HG03108 (cell line): Measurements from ENCODE around the gene THBS3.
"Not testable (repeated sequence)": the region's sequence is repeated elsewhere in the genome, so short reads cannot be mapped to it uniquely, and the experiment has no call there.

ENCODE experiments used
- ATAC-seq: cut with Tn5 transposase; IDR thresholded peaks from one replicate; pipeline ENCODE4 v1.9.1; 2021; ENCODE audit warnings: moderate library complexity; ENCODE audit not compliant: unreplicated experiment

Gene THBS3

DNA sequence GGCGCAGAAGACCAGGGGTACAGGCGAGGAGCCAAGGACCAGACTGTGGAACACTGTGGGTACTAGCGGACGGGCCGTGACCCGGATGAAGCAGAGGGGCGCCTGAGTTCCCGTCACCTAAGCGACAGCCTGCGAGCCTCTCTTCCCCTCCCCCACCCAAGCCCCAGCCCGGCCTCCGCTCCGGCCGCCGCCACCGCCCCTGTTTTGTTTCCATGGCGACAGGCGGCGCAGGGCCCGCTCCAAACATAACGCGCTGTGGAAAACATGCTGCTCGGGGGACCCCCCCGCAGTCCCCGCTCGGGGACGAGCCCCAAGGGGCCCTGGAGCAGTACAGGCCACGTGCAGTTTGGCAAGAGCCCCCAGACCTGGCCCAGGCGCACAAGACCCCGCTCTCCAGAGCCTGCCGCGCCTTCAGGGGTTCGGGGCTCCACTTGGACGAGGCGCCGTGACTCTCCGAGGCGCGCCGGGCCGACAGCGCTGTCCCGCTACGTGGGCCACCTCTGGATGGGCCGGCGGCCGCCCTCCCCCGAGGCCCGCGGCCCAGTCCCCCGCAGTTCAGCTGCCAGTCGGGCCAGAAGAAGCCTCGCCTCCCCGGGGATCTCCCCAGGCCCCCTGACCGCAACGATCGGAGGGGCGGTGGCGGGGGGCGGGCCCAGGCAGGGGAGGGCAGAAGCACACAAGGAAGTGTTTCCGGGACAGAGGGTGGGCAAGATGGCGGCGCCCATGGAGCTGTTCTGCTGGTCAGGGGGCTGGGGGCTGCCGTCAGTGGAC, 1.0 kb upstream of the THBS3 start, which contains the start of gene MTX1:
Gene MTX1, plus strand, starts transcription at position 155 of the 771 bp plus-strand sequence. Its CDS starts 110 bp downstream, at position 265.
- peak; percentile 59 for ATAC-seq

DNA sequence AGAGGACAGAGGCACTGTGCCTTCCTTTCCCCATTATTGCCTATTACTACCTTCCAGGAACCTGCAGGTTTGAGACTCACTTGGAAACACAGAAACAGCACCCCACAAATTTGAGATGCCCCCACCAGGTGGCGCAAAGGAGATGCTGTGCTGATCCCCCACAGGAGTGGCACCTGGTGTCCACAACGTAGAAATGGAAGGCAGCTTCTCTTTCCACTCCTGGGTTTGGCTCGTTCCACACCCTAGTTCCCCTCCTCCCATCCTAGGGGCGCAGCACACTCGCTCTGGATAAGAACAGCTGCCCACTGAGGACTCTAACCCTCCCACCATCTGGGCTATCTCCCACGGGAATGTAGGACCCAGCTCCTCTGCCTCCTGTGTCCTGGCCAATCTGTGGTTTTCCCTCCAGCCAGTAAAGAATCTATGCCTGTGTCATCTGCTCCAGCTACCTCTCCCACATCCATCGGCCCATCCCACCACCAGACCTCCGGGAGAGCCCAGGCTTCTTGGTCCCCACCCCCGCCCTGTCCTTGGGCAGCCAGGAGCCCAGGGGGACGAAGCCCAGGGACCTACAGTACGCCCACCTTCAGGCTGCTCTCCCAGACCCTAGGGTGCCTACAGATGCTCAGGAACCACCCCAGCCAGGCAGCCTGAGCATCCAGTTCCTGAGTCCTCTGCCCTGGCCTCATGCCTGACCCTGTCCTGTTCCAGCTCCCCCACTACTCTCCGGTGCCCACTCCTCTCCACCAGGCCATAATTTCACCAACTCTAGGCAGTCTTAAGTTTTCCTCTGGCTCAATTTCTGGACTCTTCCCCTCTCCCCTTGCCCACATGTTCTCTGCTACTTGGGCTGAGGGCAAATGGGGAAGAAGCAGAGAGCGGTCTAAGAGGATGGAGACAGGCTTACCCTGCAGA, 549 bp downstream of the THBS3 start:
- no peak for ATAC-seq

DNA sequence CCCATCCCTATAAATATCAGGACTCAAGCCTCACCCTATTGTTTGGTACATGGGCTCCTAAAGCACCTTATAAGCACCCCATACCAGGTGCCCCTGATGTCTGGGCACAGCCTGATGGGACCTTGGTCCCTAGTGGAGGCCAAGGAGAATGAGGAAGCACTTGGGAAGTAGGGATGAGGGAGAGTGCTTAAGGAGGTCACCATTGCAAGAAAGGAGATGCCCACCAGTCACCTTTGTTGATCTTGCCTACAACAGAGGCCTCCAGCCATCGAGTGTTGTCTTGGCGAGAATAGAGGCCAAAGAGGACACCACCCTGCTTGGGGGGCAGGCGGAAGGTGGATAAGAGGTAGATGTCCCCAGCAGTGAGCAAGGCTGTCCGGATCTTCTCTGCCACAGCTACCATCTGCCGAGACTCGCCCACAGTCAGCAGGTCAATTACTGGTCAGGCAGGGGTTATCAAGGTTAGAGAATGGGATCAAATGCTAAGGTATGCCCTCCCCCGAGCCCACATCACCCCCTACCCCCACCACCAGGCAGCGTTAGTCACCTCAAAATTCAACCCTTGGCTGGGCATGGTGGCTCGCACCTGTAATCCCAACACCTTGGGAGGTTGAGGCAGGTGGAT, 1.6 kb downstream of the THBS3 start:
- ATAC-seq: no peak

DNA sequence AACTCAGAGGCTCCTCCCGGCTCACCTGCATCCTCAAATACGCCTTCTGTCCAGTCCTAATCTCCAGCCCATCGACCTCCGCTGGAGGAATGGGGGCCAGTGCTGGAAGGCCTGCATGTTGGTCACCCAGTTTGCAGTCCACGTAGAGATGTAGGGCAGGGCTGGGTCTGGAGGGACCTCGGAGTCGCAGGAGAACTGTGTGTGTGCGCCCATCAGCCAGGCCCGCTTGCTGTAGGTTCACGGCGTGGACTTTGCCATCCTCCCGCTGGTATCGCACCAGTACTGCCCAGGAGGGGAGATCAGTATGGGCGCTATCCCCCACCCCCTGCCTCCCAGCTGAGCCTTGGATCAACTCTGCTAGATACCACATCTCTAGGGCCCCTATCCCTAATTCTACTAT, 2.7 kb downstream of the THBS3 start:
- ATAC-seq: no peak

DNA sequence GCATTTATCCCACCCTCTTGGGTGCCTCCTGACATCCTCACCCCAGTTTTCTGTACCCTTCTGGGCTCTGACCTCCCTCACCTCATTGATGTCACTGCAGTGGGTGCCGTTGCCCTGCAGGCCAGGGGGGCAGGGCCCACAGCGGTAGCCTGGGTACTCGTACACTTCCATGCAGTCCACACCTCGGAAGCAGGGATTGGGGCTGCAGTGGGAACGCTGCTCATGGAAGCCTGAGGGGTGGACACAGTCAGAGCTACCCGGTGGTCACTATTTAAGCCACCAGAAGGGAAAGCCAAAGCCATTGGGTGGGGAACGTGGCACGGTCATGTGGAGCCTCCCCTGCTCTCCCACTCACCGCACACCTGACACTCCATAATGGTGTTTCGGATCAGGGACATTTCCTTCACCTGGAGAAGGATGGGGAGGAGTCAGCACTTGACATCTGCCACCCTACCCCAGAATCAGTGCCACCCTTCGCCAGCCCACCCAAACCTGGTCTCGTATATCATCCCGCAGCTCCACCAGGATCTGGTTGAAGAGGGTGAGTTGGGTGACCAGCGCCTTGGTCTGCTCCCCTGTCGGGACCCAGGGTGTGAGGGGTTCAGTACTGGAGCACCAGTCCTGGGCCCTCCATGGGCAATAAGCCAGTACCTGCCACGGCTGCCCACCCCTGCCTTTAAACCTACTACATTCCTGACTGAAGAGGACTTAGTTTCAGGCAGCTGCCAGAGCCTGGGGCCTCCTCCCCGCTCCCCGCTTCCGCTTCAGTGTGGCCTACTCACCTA, 4.8 kb downstream of the THBS3 start:
- ATAC-seq: no peak

DNA sequence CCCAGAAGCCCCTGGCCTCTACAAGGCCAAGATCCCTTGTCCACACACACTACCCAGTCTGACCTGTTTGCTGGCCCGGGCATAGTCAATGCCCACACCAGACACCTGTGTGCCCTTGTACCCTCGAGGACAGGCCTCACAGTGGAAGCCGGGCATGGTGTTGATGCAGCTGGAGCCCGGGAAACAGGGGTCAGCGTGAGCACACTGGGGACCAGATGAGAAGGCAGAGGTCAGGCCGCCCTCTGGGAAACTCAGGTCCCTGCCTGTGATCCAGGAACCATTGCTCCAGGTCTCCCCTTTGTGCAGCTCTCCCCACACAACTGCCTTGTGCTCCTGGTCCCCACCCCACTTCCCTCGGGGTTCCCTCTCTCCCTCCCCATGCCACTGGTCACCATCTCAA, 5.5 kb downstream of the THBS3 start:
- no peak for ATAC-seq

DNA sequence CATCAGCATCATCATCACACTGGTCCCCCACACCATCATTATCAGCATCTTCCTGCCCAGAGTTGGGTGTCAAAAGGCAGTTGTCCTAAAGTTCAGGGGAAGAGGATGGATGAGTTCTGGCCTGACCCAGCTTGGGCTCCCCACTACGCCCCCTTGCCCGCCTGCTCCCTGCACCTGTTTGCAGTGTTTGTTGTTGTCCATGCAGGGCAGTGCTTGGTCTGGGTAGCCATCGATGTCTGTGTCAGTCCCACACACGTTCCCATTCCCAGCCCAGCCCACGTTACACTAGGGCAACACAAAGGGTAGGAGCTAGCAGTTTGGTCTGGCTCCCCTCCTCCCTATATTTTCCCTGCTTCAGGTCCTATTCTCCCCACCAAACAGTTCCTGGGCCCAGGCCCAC, 6.8 kb downstream of the THBS3 start:
- ATAC-seq: no peak

DNA sequence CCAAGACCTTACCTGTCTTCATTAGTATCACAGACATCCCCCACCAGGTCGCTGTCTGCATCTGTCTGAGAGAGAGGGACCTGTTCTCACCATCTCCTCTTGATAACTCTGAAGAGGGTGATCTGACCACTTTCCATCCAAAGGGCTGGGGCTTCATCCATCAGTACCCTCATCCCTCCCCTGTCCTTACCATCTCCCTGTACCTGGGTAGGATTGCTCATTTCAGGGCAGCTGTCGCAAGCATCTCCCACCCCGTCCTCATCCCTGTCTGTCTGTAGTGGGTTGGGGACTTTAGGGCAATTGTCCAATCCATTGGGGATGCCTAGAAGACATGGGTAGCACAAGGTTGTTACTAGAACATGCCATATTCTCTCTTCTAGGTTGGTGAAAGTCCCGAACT, 7.9 kb downstream of the THBS3 start:
- no peak for ATAC-seq

DNA sequence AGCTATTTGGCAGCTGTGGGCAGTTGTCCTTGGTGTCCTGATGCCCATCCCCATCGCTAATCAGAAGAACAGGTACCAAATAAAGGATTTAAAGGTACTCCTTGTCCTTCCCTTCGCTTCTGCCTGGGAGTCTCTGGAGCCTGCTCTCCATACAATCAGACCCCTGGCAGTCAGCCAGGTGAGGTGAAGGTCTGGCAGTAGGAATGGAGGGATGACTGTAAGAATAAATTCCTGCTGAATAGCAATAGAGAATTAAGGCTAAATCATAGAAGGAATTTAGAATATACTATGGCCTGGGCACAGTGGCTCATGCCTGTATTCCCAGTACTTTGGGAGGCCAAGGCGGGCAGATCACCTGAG, 9.2 kb downstream of the THBS3 start:
- ATAC-seq: no peak

DNA sequence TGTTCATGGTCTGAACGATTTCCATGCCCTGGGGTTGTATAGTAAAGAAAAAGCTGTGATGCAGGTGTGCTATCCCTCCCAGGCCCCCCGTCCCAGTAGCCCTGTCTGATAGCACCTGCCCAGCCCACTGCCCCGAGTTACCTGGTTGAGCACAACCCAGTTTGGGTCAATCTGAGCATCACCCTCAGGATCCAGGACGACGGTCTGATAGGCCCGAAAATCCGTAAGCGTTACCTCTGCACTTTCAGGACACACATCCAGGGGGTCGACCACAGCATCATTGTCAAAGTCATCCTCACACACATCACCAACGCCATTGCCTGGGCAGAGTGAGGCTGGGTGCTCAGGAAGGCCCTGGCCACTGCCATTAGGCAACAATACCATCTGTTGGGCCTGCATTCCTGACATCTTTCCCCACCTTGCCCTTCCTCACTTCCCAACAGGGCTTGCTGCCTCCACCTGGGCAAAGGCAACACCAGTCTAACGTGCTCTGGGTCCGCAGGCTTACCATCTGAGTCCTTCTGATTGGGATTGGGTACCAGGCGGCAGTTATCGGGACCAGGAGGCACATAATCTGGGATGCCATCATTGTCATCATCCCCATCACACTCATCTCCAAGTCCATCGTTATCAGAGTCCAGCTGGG, 9.7 kb downstream of the THBS3 start:
- no peak for ATAC-seq

DNA sequence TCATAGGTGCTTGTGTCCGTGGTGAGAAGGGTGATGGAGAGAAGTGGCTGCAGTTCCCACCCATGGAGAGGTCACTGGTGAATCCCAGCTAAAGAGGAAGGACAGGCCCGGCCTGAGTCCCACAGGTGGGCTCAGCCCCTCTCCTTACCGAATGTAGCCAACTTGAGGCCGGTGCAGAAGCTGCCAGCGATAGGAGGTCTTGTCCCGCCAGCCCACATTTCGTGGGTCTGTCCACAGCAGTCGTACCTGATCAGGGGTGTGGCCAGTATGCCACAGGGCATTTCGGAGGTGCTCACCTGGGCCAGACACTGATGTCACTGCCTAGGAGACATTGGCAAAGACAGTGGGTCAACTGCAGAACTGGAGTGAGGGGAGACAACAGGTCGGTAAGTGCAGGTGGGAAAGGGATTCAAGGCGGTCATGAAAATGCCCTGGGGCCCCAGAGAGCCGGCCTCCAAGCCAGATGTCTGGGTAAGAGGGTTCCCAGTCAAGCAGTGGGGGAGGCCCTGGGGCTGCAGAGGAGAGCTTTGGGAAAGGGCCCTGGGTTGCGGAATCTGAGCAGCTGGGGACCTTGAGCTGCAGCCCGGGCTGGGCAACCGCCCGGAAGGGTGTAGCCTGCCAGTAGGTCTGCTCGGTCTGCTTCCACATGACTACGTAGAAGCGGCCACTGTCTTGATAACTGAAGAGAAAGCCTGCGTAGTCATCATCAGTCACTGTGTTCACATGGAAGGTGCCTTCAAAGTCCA, 10.6 kb downstream of the THBS3 start:
- no peak for ATAC-seq

DNA sequence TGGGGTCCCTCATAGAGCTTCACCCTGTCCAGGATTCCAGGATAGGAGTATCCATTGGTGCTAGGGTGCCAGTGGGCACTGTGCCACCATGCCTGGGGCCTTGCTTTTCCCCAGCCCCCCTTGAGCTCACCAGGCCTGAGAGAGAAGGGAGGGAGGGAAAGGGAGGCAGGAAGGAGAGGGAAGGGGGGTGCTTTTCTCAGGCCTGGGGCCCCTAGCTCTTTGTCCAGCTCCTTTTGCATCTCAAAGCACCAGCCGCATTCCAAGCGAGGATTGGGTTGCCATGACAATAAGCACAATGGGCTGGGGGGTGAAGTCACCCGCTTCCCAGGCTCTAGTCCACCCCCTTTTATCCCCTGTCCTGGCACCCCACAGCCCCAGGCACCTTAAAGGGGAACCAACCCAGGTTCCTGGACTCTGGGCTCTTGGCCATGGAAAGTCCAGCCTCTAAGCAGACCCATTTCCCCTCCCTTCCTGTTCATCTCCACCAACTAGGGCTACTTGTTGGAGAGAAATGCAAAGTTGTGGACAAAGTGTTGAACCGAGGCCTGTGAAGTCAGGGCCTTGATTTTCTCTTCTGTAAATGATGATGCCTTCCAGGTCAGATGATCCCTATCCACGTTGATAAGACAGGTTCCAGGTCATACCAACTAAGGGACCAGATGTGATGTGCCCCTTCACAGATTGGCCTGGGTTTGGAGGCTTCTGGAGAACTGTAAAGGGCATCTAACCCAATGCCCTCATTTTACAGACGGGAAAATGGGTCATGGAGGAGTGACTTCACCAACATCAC, 11.4 kb downstream of the THBS3 start:
- no peak for ATAC-seq

DNA sequence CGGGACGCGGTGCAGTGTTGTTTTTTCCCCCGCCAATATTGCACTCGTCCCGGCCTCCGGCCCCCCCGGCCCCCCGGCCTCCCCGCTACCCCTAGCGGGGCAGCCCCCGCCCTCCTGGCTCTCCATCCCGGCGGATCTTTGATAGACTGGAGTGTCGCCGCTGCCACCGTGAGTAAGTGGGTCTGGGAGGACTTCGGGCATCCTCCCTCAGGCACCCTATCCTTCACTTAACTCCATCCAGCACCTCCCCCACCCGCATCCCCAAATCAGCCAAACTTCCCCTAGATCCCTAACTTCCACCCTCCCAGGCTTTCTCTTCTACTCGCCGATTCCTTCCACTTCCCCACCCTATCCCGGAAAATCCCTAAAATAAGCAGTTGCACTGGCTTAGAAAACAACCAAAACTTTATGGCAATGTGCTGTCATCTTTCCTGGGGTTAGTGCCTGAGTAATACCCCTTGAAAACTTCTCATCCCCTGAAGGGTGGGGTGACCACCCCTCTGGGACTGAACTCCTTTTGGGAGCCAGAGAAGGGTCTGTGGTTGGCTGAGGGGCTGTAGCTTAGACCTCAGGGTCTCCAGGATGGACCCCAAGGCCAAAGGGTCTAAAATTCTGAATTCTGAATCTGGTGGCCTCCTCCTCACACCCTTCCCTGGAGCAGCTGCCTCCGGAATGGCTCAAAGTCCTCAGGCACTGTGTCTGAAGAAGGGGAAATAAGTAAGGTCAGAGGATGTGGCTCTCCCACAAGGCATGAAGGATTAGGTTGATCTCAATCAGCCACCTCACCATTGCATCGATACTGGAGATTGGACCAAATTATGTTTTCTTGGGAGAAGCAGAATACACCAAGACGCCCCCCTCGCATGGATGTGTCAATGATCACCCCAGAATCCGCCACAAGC, 12.2 kb downstream of the THBS3 start:
- no peak for ATAC-seq

DNA sequence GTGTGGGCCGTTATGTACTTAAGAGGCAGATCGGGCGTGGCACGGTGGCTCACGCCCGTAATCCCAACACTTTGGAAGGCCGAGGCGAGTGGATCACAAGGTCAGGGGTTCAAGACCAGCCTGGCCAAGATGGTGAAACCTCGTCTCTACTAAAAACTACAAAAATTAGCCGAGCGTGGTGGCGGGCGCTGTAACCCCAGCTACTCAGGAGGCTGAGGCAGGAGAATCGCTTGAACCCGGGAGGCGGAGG, 13.8 kb downstream of the THBS3 start:
- ATAC-seq: not testable (repeated sequence)

DNA sequence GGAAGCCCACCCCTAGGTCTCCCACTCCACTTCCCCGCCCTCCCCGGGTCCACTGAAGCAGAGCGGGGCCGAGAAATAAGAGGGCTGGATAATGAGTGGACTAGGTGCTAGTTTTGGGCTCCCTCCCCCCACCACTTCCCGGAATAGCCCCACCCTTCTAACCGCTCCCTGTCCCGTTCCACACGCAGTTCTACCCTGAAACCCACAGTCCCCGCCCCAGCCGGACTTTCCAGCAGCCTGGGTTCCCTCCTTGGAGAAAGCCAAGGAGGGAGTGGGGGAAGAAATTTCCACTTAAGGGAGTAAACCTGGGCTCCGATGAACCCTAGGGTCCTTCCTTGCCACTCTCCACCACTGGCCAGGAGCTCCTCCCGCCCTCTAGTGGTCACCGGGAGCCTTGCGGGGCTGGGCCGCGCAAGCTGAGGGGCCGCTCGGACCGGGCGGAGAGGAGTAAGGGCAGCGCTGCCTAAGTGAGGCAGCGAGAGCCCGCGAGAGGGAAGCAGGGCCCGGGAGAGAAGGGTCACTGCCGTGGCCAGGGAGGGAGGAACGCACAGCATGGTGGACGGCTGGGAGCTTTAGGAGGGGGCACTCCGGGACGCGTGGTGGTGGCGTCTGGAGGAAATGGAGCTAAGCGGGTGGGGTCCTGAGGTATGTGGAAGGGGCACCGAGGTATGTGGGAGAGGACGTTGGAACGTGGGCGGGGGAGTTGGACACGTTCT, 14.3 kb downstream of the THBS3 start:
- peak; percentile 53 for ATAC-seq

DNA sequence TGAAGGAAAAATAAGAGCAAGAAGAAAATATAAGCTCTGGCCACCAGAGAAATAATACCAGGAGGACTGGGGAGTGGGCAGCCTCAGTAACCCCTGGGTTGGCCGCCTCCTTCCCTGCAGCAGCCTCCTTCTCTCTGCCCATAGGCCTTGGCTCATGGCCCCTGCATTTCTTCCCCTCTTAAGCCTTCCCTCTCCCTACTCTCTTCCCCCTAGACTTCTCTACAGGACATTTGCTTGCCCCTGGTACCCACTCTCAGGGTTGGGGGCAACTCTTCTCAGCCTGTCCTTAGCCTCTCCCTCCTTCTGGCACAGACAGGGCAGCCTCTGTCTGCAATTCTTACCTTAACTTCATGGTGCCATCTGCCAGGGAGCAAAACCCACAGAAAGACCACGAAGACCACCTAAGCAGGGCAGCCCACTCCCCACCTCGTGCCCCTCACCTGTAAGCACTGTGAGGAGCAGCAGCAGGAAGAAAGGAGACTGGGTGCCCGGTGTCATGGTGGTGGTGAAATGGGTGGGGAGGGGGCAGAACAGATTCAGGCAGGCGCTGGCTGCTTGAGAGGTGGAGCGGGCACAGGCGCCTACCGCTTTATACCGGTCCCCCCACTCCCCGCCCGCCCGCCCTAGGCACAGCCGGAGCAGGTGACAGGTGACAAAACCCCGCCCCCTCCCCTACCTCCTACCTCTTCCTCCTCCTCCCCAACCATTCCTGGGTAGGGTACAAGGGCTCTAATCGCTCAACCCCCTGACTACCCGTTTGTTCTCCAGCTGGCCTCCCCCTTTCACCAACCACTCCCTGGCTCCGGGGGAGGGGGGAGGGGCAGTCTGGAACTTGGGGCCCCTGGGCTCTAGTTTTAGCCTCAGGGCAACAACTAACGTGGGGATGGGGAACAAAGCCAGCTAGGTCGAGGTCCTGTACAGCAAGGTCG, 15.1 kb downstream of the THBS3 start:
- no peak for ATAC-seq
